GM18507 (cell line): Measurements from ENCODE around the gene SFXN5.

Source experiments
- DNase-seq: peaks from one replicate; pipeline ENCODE4 v3.0.0; 2011; ENCODE audit warnings: low read depth; ENCODE audit not compliant: insufficient read length; ENCODE audit errors: extremely low spot score
- FAIRE-seq: peaks from 2 replicates; lab custom pipeline; 2011; peaks lifted over from hg19 to GRCh38; lab: Jason Lieb, UNC

Gene SFXN5

DNA sequence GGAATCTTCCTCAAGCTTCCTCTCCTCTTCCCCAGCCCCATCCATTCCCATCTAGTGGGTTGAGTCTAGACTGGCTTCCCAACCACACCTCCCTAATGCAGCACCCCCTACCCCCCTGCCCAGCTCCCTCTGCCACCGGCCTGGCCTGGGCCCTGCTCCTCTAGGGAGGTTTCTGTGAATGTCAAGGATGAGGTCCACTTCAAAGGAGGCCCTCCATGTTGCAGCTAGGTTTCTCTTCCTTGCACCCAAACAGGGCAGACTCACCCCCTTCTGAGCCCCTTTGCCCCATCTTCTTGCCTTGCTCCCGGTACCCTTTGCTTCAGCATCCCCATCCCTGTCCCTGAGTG is 135.9 kb downstream of the SFXN5 start:
- no peak for FAIRE-seq

DNA sequence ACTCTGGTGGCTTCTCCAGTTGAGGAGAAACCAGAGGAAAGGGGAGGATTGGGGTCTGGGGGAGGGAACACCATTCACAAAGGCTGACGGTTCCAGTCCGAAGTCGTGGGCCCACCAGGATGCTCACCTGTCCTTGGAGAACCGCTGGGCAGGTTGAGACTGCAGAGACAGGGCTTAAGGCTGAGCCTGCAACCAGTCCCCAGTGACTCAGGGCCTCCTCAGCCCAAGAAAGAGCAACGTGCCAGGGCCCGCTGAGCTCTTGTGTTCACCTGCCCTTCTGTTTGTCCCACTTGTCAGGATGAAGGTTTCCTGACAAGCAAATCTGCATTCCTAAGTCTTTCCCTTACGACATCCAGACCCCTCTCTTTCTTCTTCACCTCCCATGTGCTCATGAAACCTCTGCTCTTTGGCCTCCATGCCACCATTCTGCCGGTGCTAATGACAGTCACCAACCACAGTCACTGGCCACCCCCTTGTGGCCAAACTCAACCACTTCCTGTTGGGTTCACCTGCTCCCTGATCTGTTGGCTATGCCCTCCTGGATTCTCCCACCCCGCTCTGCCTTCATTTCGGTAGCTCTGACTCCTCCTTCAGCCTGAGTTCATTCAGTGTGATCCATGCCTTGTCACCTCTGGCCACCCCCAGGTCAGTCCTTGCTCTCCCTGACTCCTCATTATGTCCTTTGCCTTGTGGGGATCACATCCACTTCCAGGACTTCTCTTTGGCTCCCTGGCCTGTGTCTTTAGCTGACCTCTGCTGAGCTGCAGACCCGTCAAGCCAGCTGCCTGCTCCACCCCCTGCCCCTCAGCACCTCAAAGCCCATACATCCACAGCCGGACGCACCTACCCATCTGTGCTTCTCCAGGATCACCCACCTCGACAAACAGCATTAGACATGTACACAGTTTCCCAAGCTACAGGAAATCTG is 136.6 kb downstream of the SFXN5 start:
- DNase-seq (no peak), FAIRE-seq (peak; percentile 79)

More for the DNA sequence above, 135.9 kb downstream of the SFXN5 start:
- no peak for DNase-seq

DNA sequence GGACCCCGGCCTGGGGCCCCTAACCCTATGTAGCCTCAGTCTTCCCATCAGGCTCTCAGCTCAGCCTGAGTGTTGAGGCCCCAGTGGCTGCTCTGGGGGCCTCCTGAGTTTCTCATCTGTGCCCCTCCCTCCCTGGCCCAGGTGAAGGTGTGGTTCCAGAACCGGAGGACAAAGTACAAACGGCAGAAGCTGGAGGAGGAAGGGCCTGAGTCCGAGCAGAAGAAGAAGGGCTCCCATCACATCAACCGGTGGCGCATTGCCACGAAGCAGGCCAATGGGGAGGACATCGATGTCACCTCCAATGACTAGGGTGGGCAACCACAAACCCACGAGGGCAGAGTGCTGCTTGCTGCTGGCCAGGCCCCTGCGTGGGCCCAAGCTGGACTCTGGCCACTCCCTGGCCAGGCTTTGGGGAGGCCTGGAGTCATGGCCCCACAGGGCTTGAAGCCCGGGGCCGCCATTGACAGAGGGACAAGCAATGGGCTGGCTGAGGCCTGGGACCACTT is 137.8 kb downstream of the SFXN5 start:
- FAIRE-seq: no peak

DNA sequence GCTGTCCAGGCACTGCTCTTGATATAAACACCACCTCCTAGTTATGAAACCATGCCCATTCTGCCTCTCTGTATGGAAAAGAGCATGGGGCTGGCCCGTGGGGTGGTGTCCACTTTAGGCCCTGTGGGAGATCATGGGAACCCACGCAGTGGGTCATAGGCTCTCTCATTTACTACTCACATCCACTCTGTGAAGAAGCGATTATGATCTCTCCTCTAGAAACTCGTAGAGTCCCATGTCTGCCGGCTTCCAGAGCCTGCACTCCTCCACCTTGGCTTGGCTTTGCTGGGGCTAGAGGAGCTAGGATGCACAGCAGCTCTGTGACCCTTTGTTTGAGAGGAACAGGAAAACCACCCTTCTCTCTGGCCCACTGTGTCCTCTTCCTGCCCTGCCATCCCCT is 138.3 kb downstream of the SFXN5 start:
- FAIRE-seq (no peak), DNase-seq (no peak)

More for the DNA sequence above, 137.8 kb downstream of the SFXN5 start:
- DNase-seq: no peak

DNA sequence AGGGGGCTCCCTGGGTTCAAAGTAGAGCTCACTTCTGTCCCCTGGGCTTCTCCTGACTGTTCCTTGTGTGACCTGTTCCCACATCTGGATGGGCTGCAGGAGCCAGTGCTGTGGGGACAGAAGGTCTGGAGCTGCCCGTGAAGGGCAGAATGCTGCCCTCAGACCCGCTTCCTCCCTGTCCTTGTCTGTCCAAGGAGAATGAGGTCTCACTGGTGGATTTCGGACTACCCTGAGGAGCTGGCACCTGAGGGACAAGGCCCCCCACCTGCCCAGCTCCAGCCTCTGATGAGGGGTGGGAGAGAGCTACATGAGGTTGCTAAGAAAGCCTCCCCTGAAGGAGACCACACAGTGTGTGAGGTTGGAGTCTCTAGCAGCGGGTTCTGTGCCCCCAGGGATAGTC is 138.7 kb downstream of the SFXN5 start:
- DNase-seq (no peak), FAIRE-seq (no peak)

DNA sequence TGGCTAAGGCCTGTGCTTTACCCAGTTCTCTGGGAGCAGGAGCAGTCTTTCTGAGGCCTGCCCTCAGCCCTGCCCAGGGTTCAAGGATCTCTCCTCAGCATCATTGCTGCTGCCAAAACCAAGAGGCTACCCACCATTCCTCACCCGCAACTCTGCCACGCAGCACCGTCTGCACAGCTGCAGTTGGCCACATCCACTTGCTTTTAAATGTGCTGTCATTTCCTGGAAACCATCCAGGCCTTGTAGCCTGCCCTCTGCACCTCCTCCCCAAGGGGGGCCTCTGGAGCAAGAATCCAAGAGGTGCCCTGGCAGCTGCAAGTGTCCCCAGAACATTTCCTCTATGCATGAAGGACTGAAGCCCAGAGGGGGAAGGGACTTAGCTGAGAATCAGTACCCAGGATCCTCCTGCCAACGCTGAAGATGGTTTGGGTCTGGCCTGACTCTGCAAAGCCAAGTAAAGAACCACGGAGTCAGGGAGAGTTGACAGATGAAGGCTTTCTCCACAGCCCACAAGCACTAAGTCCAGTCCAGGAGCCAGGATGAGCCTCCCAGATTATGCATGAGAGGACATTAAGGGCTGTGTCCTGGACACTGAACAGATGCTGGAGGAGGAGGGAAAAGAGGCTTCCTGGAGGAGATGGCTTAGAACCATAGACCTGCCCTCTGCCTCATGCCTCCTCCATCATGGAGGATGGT is 139.3 kb downstream of the SFXN5 start:
- DNase-seq (no peak), FAIRE-seq (no peak)

DNA sequence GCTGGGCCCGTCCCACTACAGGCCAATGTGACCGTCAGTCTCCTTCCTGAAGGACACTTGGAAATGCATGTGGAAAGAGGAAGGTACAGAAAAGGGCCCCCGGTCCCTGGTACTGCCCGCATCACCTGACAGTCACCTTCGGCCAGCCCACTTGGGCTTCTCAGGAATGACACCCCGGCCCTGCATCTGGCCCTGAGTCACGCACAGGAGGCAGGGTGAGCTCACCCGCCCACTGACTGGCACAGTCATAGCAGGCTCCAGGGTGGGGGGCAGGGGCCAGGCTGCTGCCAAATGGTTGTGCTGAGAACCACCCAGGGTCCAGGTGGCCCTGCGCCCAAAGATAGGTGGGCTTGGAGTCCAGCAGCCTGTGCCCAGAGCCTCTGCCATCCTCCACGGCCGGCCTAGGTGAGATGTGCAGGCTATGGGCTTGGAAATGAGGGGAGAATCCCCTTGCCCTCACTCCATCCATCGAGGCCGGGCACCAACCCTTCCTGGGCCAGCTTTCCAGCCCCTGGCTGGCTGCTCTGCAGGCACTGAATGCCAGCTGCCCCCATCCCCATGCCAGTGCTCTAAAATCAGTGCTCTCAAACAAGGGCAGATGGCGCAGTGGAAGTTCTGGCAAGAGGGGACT is 140.1 kb downstream of the SFXN5 start:
- no peak for DNase-seq
- no peak for FAIRE-seq

DNA sequence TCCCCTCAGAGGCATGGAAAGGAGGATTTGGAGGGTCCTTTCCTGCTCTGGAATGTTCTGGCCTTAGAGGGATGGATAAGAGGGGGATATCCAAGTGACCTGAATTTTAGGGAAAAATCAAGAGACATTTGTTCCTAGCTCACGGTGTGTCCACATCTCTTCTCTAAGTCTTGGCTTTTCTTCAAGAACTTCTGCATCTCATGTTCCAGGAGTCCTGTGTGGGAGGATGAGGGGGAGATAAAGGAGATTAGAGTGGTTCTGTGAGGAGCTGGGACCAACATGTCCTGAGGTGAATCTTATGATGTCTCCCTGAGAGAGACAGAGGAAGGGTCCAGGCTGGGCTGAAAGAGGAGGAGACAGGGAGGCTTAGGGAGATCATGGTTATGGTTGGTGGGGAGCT is 142.5 kb downstream of the SFXN5 start:
- DNase-seq (no peak), FAIRE-seq (no peak)

DNA sequence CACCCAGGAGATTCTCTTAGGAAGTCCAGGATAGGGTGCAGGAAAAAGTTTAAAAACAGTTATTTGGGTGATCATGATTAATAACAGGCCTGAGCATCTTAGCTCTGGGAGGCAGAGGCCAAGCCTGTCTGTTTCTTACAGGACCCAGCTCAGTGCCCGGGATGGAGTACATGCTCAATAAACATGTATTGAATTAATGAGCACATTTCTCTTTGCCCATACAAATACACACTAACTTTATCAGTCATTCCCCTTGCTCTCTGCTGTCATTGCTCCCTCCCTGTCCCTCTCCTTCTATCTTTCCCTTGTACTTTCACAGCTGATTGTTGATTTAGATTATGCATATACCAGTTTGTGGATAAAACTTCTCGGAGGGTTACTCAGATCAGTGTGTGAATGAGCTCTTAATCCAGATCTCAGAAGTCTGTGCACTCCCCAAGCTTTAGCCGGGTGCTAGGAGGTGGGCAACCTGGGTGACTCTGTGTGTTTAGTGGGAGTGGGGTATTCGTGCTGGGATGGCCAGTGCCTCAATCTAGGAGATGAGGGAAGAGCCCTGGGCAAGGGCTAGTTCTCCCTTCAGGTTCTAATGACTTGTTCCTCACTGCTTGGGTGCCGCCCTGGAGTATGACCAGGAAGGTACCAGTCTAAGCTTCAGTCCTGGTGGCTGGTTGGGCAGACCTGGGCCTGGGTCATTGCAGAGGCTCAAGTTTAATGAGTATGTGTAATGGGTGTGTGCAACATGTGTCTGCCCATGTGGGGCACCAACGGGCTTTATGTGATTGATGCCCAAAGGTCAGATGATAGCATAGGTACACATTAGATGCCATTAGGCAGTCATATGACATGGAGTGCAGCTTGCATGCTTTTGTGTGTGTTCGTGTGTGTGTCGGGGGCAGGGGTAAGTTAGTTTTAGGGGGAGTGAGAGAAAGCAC is 143.6 kb downstream of the SFXN5 start:
- FAIRE-seq (no peak), DNase-seq (no peak)

DNA sequence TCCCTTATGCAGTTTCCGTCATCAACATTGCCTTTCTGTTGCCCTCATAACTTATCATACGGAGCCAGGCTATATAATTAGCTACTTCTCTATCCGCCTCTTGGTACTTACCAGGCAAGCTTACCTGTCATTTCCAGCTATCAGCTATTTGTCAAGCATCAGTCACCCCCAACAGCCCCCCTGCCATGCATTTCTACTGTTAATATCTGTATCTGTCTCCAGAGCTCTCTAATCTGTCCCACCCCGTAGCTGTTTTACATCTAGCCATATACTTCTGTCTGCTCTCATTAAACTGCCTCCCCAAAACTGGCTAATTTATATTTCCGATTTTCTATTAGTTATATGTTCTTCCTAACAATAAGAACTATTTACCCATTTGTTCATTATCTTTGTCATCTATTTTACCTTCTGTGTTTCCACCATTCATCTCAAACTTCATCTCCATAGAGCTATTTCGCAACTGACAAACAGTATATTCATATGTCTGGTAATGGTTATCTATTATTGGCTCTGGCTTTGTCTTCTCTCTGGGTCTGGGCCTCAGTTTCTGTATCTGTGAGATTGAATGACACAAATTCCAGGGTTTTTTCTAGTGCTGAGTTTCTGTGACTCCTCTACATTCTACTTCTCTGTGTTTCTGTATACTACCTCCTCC is 144.6 kb downstream of the SFXN5 start:
- no peak for DNase-seq
- no peak for FAIRE-seq

DNA sequence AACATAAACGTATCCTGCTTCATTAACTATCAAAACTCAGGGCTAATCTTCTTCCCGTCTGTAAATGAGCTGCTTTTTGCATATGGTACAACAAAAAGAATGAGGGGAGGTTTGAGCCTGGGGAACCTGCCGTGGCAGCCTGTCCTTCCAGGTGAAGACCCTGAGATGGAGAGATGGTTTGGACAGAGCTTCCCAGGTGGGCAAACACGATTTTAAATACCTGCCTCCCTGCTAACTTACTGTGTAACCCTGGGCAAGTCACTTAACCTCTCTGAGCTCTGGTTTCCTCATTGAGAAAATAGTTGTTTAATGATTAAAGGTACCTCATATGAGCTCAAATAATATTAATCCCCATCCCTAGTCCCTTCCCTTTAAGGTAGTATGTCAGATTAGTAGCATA is 145.1 kb downstream of the SFXN5 start:
- DNase-seq: no peak
- FAIRE-seq: peak; percentile 36

DNA sequence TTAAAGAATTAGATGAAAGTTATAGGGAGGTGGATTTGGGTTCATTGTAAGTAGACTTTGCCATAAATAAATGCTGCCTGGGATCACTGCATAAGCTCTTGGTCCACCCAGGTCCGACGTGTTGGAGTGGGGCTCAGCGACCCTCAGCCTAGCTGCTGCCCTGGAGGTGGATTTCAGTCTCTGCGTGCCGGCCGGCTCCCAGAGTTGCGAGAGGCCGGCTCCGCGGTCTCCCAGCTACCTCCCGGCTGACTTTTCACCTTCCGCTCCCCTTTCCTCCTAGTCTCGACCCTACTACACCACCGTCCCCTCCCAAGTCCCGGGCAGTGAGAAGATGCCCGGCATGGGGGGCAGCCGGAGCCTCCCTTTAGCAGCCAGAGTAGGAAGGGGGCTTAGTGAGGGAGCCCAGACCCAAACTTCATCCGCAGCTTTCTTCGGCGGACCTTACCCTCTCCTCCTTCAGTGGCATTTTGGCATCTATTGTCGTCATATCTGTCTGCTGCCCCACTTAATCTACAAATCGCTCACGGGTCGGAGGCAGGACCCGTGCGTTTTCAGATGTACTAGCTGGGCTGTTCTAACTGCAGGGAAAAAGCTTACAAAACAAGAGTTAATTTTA is 146.1 kb downstream of the SFXN5 start:
- DNase-seq (no peak), FAIRE-seq (no peak)

DNA sequence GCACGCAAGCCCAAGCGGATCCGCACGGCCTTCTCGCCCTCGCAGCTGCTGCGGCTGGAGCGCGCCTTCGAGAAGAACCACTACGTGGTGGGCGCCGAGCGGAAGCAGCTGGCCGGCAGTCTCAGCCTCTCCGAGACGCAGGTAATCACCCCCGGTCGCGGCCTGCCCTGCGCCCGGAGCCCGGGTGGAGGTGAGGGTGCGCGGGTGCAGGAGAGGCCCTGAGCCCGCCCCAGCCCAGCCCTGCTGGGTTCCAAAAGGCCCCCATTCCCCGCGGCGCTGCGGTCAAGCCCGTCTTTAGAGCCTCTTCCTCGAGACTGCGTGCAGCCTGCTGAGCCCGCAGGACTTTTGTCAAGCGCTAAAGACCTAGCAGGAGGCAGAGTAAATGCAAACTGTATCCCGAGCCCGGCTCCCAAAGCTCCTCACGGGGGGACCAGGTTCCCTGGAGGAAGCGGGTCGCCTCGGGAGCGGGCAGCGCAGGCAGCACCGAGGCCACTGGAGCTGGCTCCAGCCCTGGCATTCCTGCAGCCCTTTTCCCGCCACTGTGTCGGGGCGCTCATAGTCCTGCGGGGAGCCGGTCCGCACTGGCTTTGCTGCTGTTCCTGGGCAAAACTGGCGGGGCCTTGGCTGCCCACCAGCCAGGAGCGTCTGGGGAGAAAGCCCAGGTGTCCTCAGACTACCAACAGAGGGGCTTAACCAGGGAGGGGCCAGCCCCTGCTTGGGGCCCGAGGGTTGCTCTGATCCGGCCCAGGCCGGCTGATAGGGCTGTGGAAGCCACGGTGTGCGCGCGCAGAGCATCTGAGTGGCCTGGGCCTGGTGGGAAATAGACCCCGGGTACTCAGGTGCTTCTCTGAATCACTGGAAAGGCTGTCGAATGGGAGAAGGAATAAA is 146.9 kb downstream of the SFXN5 start:
- FAIRE-seq: no peak
- no peak for DNase-seq

DNA sequence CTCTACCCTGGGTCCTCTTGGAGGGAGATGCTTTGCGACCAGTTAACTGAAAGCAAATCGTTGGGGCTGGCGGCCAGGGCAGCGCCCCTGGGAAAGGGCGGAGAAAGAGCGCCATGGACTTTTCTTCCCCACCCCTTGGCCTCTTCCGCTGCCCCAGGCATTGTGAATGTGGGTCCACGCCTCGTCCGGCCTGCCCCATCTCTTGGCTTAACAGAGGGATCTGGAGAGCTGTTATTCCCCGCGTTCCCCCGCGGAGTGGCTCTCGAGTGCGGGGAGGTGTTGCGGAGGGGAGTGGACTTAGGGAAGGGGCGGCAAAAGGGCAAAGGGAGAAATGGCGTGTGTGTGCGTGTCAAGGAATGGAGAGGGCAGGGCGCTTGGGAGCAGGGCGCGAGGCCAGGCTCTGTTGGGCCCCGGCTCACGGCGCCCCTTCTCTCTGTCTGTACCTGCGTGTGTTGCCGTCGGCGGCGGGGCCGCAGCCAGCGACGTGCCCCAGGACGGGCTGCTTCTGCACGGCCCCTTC is 147.6 kb downstream of the SFXN5 start:
- no peak for FAIRE-seq
- no peak for DNase-seq

DNA sequence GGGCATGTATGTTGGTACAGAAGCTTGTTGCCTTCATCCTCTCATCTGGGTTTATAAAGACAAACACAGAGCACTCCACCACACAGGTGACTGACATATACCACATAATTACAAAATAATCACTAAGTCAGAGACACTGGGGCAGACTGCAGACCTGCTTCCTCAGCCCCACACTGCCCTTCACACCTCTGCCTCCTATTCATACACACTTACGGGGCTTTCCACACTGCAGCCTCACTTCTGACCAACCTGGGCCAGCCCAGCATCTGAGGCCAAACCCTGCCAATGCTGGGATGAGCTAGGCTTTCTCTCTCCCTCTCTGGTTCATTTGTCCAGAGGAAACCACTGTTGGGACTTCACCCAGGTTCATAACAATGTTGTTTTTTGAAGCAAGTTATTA is 149.7 kb downstream of the SFXN5 start:
- DNase-seq (no peak), FAIRE-seq (peak; percentile 48)

DNA sequence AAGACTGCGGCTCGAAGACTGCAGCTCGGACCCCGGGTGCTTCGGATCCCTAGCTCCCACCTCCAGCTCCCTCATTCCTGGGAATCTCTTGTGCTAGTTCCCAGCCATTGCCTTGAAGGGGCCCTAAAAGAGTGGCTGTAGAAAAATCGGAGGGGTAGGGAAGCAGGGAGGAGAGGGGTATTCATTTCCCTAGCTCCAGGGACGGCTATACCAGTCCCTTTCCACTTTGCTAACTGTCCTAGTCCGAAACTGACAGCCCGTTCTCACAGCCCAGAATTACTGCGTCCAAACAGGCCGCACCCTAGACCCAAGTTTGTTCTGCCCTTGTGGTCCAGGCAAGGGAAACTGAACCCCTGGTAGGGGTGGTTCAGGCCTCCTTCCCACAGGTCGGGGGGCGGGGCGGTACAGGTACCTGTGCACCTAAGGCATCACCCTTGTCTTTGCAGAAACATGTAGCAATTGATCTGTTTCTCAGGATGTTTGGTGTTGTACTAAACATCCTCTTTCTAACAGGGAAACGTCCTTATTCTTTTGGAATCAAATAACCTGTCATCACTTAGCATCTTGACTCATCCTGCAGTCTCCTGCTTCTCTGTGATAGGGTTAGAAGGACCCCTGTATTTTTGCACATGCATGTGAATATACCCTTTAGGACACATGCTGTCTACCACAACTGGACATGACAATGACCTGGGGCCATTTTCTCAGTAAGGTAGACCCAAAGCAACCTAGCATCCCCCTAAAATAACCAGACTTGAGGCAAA is 150.2 kb downstream of the SFXN5 start:
- DNase-seq (no peak), FAIRE-seq (no peak)
